ENCODE data around the gene FBN2.

GRCh38 chr5:128549496-128549895 lies 11.5 kb upstream of the FBN2 start:
- TF ChIP-seq CTCF (IDR thresholded peaks at IDR 0.05), result no peak
- no peak for TF ChIP-seq POLR2A (IDR thresholded peaks at IDR 0.05)

Measured in Peyer's patch (tissue), 4 donors.